Cardiac muscle cell (in vitro differentiated cells and primary cell): ENCODE data around the gene CHDH. TPM values are rescaled to one million over a fixed set of nuclear protein-coding genes. Genes with fewer than 3 reads are reported as not detected.
A peak's percentile ranks its signal among the peaks of the same experiment; 100 is the strongest.

ENCODE experiments used
- DNase-seq, 2 donors: peaks; one replicate each; pipeline versions ENCODE4 v3.0.0 to v3.0.0-alpha.2; 2010 to 2017; ENCODE audit warnings: low read depth in 1 of 2, low spot score in 1 of 2
- H3K27ac ChIP-seq: fragments of 200-600 bp; sonication (generic); 2 replicates; pipeline ENCODE4 v1.5.1; 2016
- H3K27me3 ChIP-seq: fragments of 200-600 bp; sonication (generic); 2 replicates; pipeline ENCODE4 v1.6.0; 2016; ENCODE audit warnings: control low read depth
- H3K36me3 ChIP-seq: fragments of 200-600 bp; sonication (generic); 2 replicates; pipeline ENCODE4 v1.5.1; 2016; ENCODE audit warnings: control low read depth
- H3K4me1 ChIP-seq: fragments of 200-600 bp; sonication (generic); 2 replicates; pipeline ENCODE4 v1.8.1; 2017; ENCODE audit warnings: low read depth, mild to moderate bottlenecking, mixed run types
- H3K4me3 ChIP-seq: fragments of 200-600 bp; sonication (generic); 2 replicates; pipeline ENCODE4 v1.5.1; 2016; ENCODE audit warnings: mild to moderate bottlenecking
- H3K9me3 ChIP-seq: fragments of 200-600 bp; sonication (generic); 2 replicates; pipeline ENCODE4 v1.5.1; 2017; ENCODE audit warnings: low read depth, mild to moderate bottlenecking, control low read depth
- CTCF ChIP-seq: IDR thresholded peaks from 2 replicates; pipeline ENCODE4 v1.5.1; 2012; ENCODE audit warnings: low read depth, mild to moderate bottlenecking, low read length
- polyA plus RNA-seq: library from polyadenylated mRNA; unstranded; fragments of >200 nt; fragmentation: Nextera tagmentation; extraction: Ambion mirVana; gene quantifications from 2 replicates; pipeline ENCODE4 v1.2.1, GENCODE V29; 2016
- total RNA-seq: library from RNA; depleted of rRNA; stranded (reverse); fragments of >200 nt; gene quantifications from 2 replicates; pipeline ENCODE4 v1.2.3, GENCODE V29; 2016

Gene CHDH
- total and polyA plus RNA-seq, 2 experiments from 2014 or later, result 12.8 to 36.1 TPM

- H3K27ac ChIP-seq, result no peak overlapping the region
- no peak for TF ChIP-seq CTCF
- no peaks in the 10 kb centered on the region for H3K9me3 ChIP-seq
- H3K4me3 ChIP-seq, result no peak overlapping the region
- DNase-seq, result no peak
- H3K4me1 ChIP-seq, result no peaks in the 10 kb centered on the region
- no peaks in the 10 kb centered on the region for H3K27me3 ChIP-seq
- H3K36me3 ChIP-seq, result no peaks in the 10 kb centered on the region
These were observed 22.9 kb downstream of the CHDH start for GRCh38 chr3:53823026-53823955.

GRCh38 chr3:53822331-53822741, 23.9 kb downstream of the CHDH start:
- Histone ChIP-seq H3K36me3 (peaks cover 6% of the 10 kb centered on the region), H3K27ac (peak overlapping the region; percentile 73), H3K4me3 (no peak overlapping the region), H3K9me3 (no peaks in the 10 kb centered on the region), H3K4me1 (no peaks in the 10 kb centered on the region), H3K27me3 (no peaks in the 10 kb centered on the region)
- DNase-seq, result no peak
- no peak for TF ChIP-seq CTCF

GRCh38 chr3:53821631-53822121, 24.5 kb downstream of the CHDH start:
- H3K4me3 ChIP-seq, result no peak overlapping the region
- no peaks in the 10 kb centered on the region for H3K9me3 ChIP-seq
- no peaks in the 10 kb centered on the region for H3K4me1 ChIP-seq
- TF ChIP-seq CTCF, result no peak
- peak overlapping the region; percentile 73 for H3K27ac ChIP-seq
- H3K36me3 ChIP-seq, result peaks cover 11% of the 10 kb centered on the region
- no peak for DNase-seq
- no peaks in the 10 kb centered on the region for H3K27me3 ChIP-seq

GRCh38 chr3:53820756-53821580, 25.3 kb downstream of the CHDH start:
- Histone ChIP-seq H3K27ac (peak overlapping the region; percentile 73), H3K4me1 (no peaks in the 10 kb centered on the region), H3K36me3 (peaks cover 11% of the 10 kb centered on the region), H3K9me3 (no peaks in the 10 kb centered on the region), H3K4me3 (no peak overlapping the region), H3K27me3 (no peaks in the 10 kb centered on the region)
- no peak for TF ChIP-seq CTCF
- DNase-seq, result no peak

GRCh38 chr3:53820084-53820483, 26.1 kb downstream of the CHDH start:
- Histone ChIP-seq H3K27me3 (no peaks in the 10 kb centered on the region), H3K27ac (no peak overlapping the region), H3K4me1 (no peaks in the 10 kb centered on the region), H3K9me3 (no peaks in the 10 kb centered on the region), H3K36me3 (peaks cover 18% of the 10 kb centered on the region), H3K4me3 (no peak overlapping the region)
- TF ChIP-seq CTCF, result no peak
- no peak for DNase-seq
